ENCODE results near the gene CNTN1. TPM values are rescaled to one million over a fixed set of nuclear protein-coding genes. Genes with fewer than 3 reads are reported as not detected.

The CNTN1 gene
- total and polyA plus RNA-seq, 2 of the 13 experiments (the other 11 are each of a cell fraction or from before 2014, with no cell fraction given): 0.01 to 0.07 TPM

GRCh38 chr12:40874868-40875267, 182.6 kb downstream of the CNTN1 start:
- no peak overlapping the region for H3K4me2 ChIP-seq (ENCODE audit: low read depth, low read length)
- FAIRE-seq (no peak), ATAC-seq (no peak), DNase-seq (ENCODE audit: low spot score) (no peak)
- no peak overlapping the region for H3K9ac ChIP-seq (ENCODE audit: insufficient read depth, low read depth, low read length)
- H3K36me3 ChIP-seq (replicated peaks in 1 of 2; ENCODE audit: control insufficient read depth in 1 of 2, insufficient read depth in 2 of 2, low read length in 2 of 2): no peaks in the 10 kb centered on the region
- no peak overlapping the region for H2AFZ ChIP-seq (ENCODE audit: low read length)
- ChIA-PET POLR2A (no interaction called here), CTCF (ENCODE audit: low intra/inter-chr PET ratio, low total read pairs) (no interaction called here)
- in situ Hi-C loops (cut with HindIII; ENCODE audit: extremely low pct_ligation_motif_present, low pct_unique_long_range_greater_than_20kb): no loop called here
- no TSS peak for BruUV-seq (replicated peaks)
- 0% methylated on average over 1 of the region's 1 CpG for WGBS (ENCODE audit: low lambda C conversion rate)
- H3K4me3 ChIP-seq (replicated peaks in 1 of 3; ENCODE audit: insufficient read depth in 1 of 3, low read depth in 2 of 3, low read length in 3 of 3): no peak overlapping the region
- H3K79me2 ChIP-seq (ENCODE audit: insufficient read depth, low read length): no peaks in the 10 kb centered on the region
- intact Hi-C loops (cut with micrococcal nuclease; ENCODE audit: unreplicated experiment): no loop called here
- no peaks in the 10 kb centered on the region for H3K9me3 ChIP-seq (ENCODE audit: low read length)
- H3K4me1 ChIP-seq (ENCODE audit: insufficient read depth, low read length): no peaks in the 10 kb centered on the region
- H4K20me1 ChIP-seq (ENCODE audit: insufficient read depth, low read length): no peaks in the 10 kb centered on the region
- no peak overlapping the region for H3K27ac ChIP-seq (ENCODE audit: extremely low read length, insufficient read depth, low read length)
- no peaks in the 10 kb centered on the region for H3K27me3 ChIP-seq (ENCODE audit: control insufficient read depth in 1 of 2, insufficient read depth in 2 of 2, low read length in 2 of 2)
- TF ChIP-seq ZNF441 (CRISPR knock-in tag; IDR thresholded peaks at IDR 0.05; ENCODE audit: borderline replicate concordance) (no peak), ZBTB4 (CRISPR knock-in tag; IDR thresholded peaks at IDR 0.05; ENCODE audit: borderline replicate concordance) (no peak), ZNF766 (CRISPR knock-in tag; IDR thresholded peaks at IDR 0.05; ENCODE audit: borderline replicate concordance) (no peak), ZNF646 (CRISPR knock-in tag; IDR thresholded peaks at IDR 0.05) (no peak), ISL2 (CRISPR knock-in tag; IDR thresholded peaks at IDR 0.05) (no peak), EEA1 (CRISPR knock-in tag; IDR thresholded peaks at IDR 0.05; ENCODE audit: borderline replicate concordance) (no peak), ZNF770 (CRISPR knock-in tag; IDR thresholded peaks at IDR 0.05) (no peak), ISX (CRISPR knock-in tag; conservative IDR thresholded peaks at IDR 0.05) (no peak), ZBTB43 (CRISPR knock-in tag; conservative IDR thresholded peaks at IDR 0.05) (no peak), BHLHE40 (IDR thresholded peaks at IDR 0.05; ENCODE audit: low read length) (no peak)

All from HepG2 (cell line).